Mucosa of stomach (tissue), 1 donor: ENCODE measurements around the gene KLK13.
A peak's percentile ranks its signal among the peaks of the same experiment; 100 is the strongest.

ENCODE experiments used
- H3K27me3 ChIP-seq: one replicate; pipeline ENCODE4 v1.7.0; 2013; ENCODE audit warnings: mild to moderate bottlenecking, low read length; ENCODE audit not compliant: control insufficient read depth, insufficient read depth
- H3K36me3 ChIP-seq: one replicate; pipeline ENCODE4 v1.7.0; 2013; ENCODE audit warnings: low read length; ENCODE audit not compliant: control insufficient read depth, insufficient read depth
- H3K4me1 ChIP-seq: one replicate; pipeline ENCODE4 v1.7.0; 2013; ENCODE audit warnings: mild to moderate bottlenecking, low read length; ENCODE audit not compliant: control insufficient read depth, insufficient read depth
- H3K4me3 ChIP-seq: one replicate; pipeline ENCODE4 v1.7.0; 2013; ENCODE audit warnings: low read length
- H3K9ac ChIP-seq: one replicate; pipeline ENCODE4 v1.7.0; 2013; ENCODE audit warnings: mild to moderate bottlenecking, low read length, moderate library complexity
- H3K9me3 ChIP-seq: one replicate; pipeline ENCODE4 v1.7.0; 2013; ENCODE audit warnings: mild to moderate bottlenecking, low read length, moderate library complexity; ENCODE audit not compliant: control insufficient read depth
- donor health status: Pancreatic carcinoma.

Gene KLK13

GRCh38 chr19:51064534-51065220 is at the start of gene KLK13:
KLK13 (minus strand) TSS chr19:51065092; CDS start chr19:51065067, 25 bp downstream.
- Histone ChIP-seq H3K36me3 (no peaks in the 10 kb centered on the region), H3K9me3 (no peaks in the 10 kb centered on the region), H3K27me3 (peaks cover 4% of the 10 kb centered on the region), H3K4me1 (peaks cover 8% of the 10 kb centered on the region), H3K9ac (no peak within 1 kb of the TSS), H3K4me3 (no peak within 1 kb of the TSS)

- Histone ChIP-seq H3K4me3 (no peak overlapping the region), H3K9ac (no peak overlapping the region), H3K27me3 (peaks cover 10% of the 10 kb centered on the region), H3K9me3 (no peaks in the 10 kb centered on the region), H3K36me3 (no peaks in the 10 kb centered on the region), H3K4me1 (no peaks in the 10 kb centered on the region)
These were observed 49.3 kb upstream of the KLK13 start for GRCh38 chr19:51114087-51114729.

- Histone ChIP-seq H3K4me3 (no peak overlapping the region), H3K9ac (no peak overlapping the region), H3K27me3 (peaks cover 10% of the 10 kb centered on the region), H3K4me1 (peaks cover 14% of the 10 kb centered on the region), H3K9me3 (no peaks in the 10 kb centered on the region), H3K36me3 (no peaks in the 10 kb centered on the region)
These were observed 46.7 kb upstream of the KLK13 start for GRCh38 chr19:51111606-51112005.

GRCh38 chr19:51110666-51110971 is 45.7 kb upstream of the KLK13 start:
- H3K4me1 ChIP-seq: peaks cover 14% of the 10 kb centered on the region
- H3K9me3 ChIP-seq: no peaks in the 10 kb centered on the region
- no peak overlapping the region for H3K9ac ChIP-seq
- H3K27me3 ChIP-seq: peaks cover 7% of the 10 kb centered on the region
- H3K4me3 ChIP-seq: no peak overlapping the region
- H3K36me3 ChIP-seq: no peaks in the 10 kb centered on the region

- peak overlapping the region; percentile 73 for H3K9ac ChIP-seq
- peak overlapping the region; percentile 65 for H3K4me3 ChIP-seq
- no peaks in the 10 kb centered on the region for H3K36me3 ChIP-seq
- H3K9me3 ChIP-seq: no peaks in the 10 kb centered on the region
- H3K27me3 ChIP-seq: peaks cover under 1% of the 10 kb centered on the region
- H3K4me1 ChIP-seq: peaks cover 14% of the 10 kb centered on the region
These were observed 43.9 kb upstream of the KLK13 start for GRCh38 chr19:51108805-51109146.

- H3K27me3 ChIP-seq: no peaks in the 10 kb centered on the region
- peak within 1 kb of the TSS; percentile 65 for H3K4me3 ChIP-seq
- peaks cover 14% of the 10 kb centered on the region for H3K4me1 ChIP-seq
- H3K36me3 ChIP-seq: no peaks in the 10 kb centered on the region
- H3K9me3 ChIP-seq: no peaks in the 10 kb centered on the region
- peak within 1 kb of the TSS; percentile 73 for H3K9ac ChIP-seq
These were observed 43.3 kb upstream of the KLK13 start, which contains the start of gene CTU1 for GRCh38 chr19:51108066-51108804. CTU1 (minus strand) TSS chr19:51108409; CDS start chr19:51104569, 3,840 bp downstream.

GRCh38 chr19:51107406-51108065 is 42.6 kb upstream of the KLK13 start:
- peak overlapping the region; percentile 65 for H3K4me3 ChIP-seq
- H3K9me3 ChIP-seq: no peaks in the 10 kb centered on the region
- H3K4me1 ChIP-seq: peaks cover 14% of the 10 kb centered on the region
- no peaks in the 10 kb centered on the region for H3K36me3 ChIP-seq
- H3K27me3 ChIP-seq: no peaks in the 10 kb centered on the region
- peak overlapping the region; percentile 73 for H3K9ac ChIP-seq

- peaks cover 22% of the 10 kb centered on the region for H3K4me1 ChIP-seq
- no peaks in the 10 kb centered on the region for H3K36me3 ChIP-seq
- H3K27me3 ChIP-seq: no peaks in the 10 kb centered on the region
- H3K9ac ChIP-seq: no peak overlapping the region
- no peaks in the 10 kb centered on the region for H3K9me3 ChIP-seq
- H3K4me3 ChIP-seq: no peak overlapping the region
These were observed 39.0 kb upstream of the KLK13 start for GRCh38 chr19:51103926-51104341.

GRCh38 chr19:51102991-51103390 is 38.1 kb upstream of the KLK13 start:
- Histone ChIP-seq H3K9ac (no peak overlapping the region), H3K4me3 (no peak overlapping the region), H3K36me3 (no peaks in the 10 kb centered on the region), H3K27me3 (no peaks in the 10 kb centered on the region), H3K9me3 (no peaks in the 10 kb centered on the region), H3K4me1 (peaks cover 19% of the 10 kb centered on the region)

- no peak overlapping the region for H3K4me3 ChIP-seq
- H3K27me3 ChIP-seq: no peaks in the 10 kb centered on the region
- H3K9ac ChIP-seq: no peak overlapping the region
- peaks cover 8% of the 10 kb centered on the region for H3K4me1 ChIP-seq
- H3K36me3 ChIP-seq: no peaks in the 10 kb centered on the region
- H3K9me3 ChIP-seq: no peaks in the 10 kb centered on the region
These were observed 36.4 kb upstream of the KLK13 start for GRCh38 chr19:51101171-51101865.

GRCh38 chr19:51100601-51101000 is 35.7 kb upstream of the KLK13 start:
- Histone ChIP-seq H3K9ac (no peak overlapping the region), H3K36me3 (no peaks in the 10 kb centered on the region), H3K27me3 (no peaks in the 10 kb centered on the region), H3K4me1 (peaks cover 8% of the 10 kb centered on the region), H3K9me3 (no peaks in the 10 kb centered on the region), H3K4me3 (no peak overlapping the region)
